ENCODE measurements around the gene HIPK4. TPM values are rescaled to one million over a fixed set of nuclear protein-coding genes. Genes with fewer than 3 reads are reported as not detected.

Gene HIPK4
- total RNA-seq, 2 donors from 2014 or later, result not detected

GRCh38 chr19:40367577-40368434 lies 22.2 kb downstream of the HIPK4 start:
- no peak for DNase-seq
- intact Hi-C loops (cut with DNase I), result no loop called here
- H3K36me3 ChIP-seq, result no peaks in the 10 kb centered on the region

GRCh38 chr19:40366697-40367561 lies 23.1 kb downstream of the HIPK4 start:
- no peaks in the 10 kb centered on the region for H3K9me3 ChIP-seq
- H3K27ac ChIP-seq, result no peak overlapping the region
- H3K4me3 ChIP-seq, result no peak overlapping the region
- intact Hi-C loops (cut with DNase I), result no loop called here
- H3K36me3 ChIP-seq, result no peaks in the 10 kb centered on the region
- TF ChIP-seq, protein P1, sequence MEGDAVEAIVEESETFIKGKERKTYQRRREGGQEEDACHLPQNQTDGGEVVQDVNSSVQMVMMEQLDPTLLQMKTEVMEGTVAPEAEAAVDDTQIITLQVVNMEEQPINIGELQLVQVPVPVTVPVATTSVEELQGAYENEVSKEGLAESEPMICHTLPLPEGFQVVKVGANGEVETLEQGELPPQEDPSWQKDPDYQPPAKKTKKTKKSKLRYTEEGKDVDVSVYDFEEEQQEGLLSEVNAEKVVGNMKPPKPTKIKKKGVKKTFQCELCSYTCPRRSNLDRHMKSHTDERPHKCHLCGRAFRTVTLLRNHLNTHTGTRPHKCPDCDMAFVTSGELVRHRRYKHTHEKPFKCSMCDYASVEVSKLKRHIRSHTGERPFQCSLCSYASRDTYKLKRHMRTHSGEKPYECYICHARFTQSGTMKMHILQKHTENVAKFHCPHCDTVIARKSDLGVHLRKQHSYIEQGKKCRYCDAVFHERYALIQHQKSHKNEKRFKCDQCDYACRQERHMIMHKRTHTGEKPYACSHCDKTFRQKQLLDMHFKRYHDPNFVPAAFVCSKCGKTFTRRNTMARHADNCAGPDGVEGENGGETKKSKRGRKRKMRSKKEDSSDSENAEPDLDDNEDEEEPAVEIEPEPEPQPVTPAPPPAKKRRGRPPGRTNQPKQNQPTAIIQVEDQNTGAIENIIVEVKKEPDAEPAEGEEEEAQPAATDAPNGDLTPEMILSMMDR (IDR thresholded peaks at IDR 0.05), result no peak
- H3K27me3 ChIP-seq, result no peaks in the 10 kb centered on the region
- H3K9ac ChIP-seq (ENCODE audit: low read depth in 2 of 2, low read length in 2 of 2), result no peak overlapping the region
- H3K4me1 ChIP-seq, result no peaks in the 10 kb centered on the region
- no peak for DNase-seq

More at GRCh38 chr19:40367577-40368434, 22.2 kb downstream of the HIPK4 start:
- H3K4me3 ChIP-seq, result no peak overlapping the region
- H3K9ac ChIP-seq (ENCODE audit: low read depth in 2 of 2, low read length in 2 of 2), result no peak overlapping the region
- no peaks in the 10 kb centered on the region for H3K9me3 ChIP-seq
- H3K27me3 ChIP-seq, result no peaks in the 10 kb centered on the region
- no peaks in the 10 kb centered on the region for H3K4me1 ChIP-seq
- H3K27ac ChIP-seq, result no peak overlapping the region
- TF ChIP-seq, protein P1 (IDR thresholded peaks at IDR 0.05), result no peak

GRCh38 chr19:40365613-40366401 lies 24.2 kb downstream of the HIPK4 start:
- no peak overlapping the region for H3K27ac ChIP-seq

GRCh38 chr19:40365010-40365409 lies 25.0 kb downstream of the HIPK4 start:
- Histone ChIP-seq H3K27ac (no peak overlapping the region), H3K36me3 (no peaks in the 10 kb centered on the region), H3K4me3 (no peak overlapping the region), H3K9ac (ENCODE audit: low read depth in 2 of 2, low read length in 2 of 2) (no peak overlapping the region), H3K4me1 (no peaks in the 10 kb centered on the region), H3K9me3 (no peaks in the 10 kb centered on the region), H3K27me3 (no peaks in the 10 kb centered on the region)
- intact Hi-C loops (cut with DNase I), result no loop called here
- TF ChIP-seq, protein P1 (IDR thresholded peaks at IDR 0.05), result no peak
- DNase-seq, result no peak

More at GRCh38 chr19:40365613-40366401, 24.2 kb downstream of the HIPK4 start:
- H3K4me1 ChIP-seq, result no peaks in the 10 kb centered on the region
- peak overlapping the region; percentile 18 for H3K4me3 ChIP-seq
- H3K36me3 ChIP-seq, result no peaks in the 10 kb centered on the region
- no peaks in the 10 kb centered on the region for H3K27me3 ChIP-seq
- peak; percentile 47 for DNase-seq
- H3K9me3 ChIP-seq, result no peaks in the 10 kb centered on the region
- H3K9ac ChIP-seq (ENCODE audit: low read depth in 2 of 2, low read length in 2 of 2), result peak overlapping the region in 1 of 2 donors; percentile 50
- intact Hi-C loops (cut with DNase I), result no loop called here
- TF ChIP-seq, protein P1 (IDR thresholded peaks at IDR 0.05), result no peak

DNA sequence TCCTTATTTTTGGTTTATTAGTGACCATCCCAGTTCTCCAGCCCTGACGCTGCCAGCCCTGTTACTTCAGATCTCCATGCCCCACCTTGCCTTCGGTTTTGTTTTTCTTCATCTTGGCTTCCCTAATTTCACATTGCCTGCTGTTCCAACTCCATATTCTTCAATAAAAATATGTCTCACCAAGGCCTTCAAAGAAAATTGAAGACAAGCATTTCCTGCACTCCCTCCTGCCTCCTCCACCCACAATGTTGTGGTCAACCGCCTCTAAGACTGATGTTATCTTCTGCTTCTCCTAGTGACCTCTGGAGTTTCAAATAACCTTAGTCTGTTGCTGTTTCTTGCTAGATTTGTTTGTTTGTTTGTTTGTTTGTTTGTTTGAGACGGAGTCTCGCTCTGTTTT lies 26.9 kb downstream of the HIPK4 start:
- no peaks in the 10 kb centered on the region for H3K4me1 ChIP-seq
- TF ChIP-seq, protein P1 (IDR thresholded peaks at IDR 0.05), result no peak
- intact Hi-C loops (cut with DNase I), result no loop called here

More for the DNA sequence above, 26.9 kb downstream of the HIPK4 start:
- DNase-seq, result no peak
- Histone ChIP-seq H3K36me3 (no peaks in the 10 kb centered on the region), H3K4me3 (no peak overlapping the region), H3K9ac (ENCODE audit: low read depth in 2 of 2, low read length in 2 of 2) (no peak overlapping the region), H3K9me3 (no peaks in the 10 kb centered on the region), H3K27ac (no peak overlapping the region), H3K27me3 (no peaks in the 10 kb centered on the region)

All from colonic mucosa (tissue), 4 donors.